HepG2 (cell line): Measurements from ENCODE around the gene FMOD. TPM values are rescaled to one million over a fixed set of nuclear protein-coding genes. Genes with fewer than 3 reads are reported as not detected.

Experiments used
- ATAC-seq: fragments of 200-7000 bp; cut with Tn5 transposase; 3 replicates; pipeline ENCODE4 v1.9.1; 2020; ENCODE audit warnings: mild to moderate bottlenecking, moderate library complexity
- BruUV-seq: library from RNA; stranded (reverse); fragments of 400-500 nt; replicated peaks from 2 replicates; lab custom pipeline; 2021; lab: Mats Ljungman, UMichigan
- CTCF ChIA-PET: fragments of 300-600 bp; formaldehyde crosslinking; extraction: SDS; loops from one replicate; lab custom pipeline; 2021; ENCODE audit warnings: low total read pairs, inconsistent platforms, low intra/inter-chr PET ratio; lab: Yijun Ruan, JAX
- POLR2A ChIA-PET: fragments of 350-600 bp; sonication (Branson Sonifier 250); formaldehyde crosslinking; loops from one replicate; lab custom pipeline; 2020; ENCODE audit warnings: antibody characterized with exemption, inconsistent platforms; lab: Yijun Ruan, JAX
- DNase-seq: peaks from one replicate; pipeline ENCODE4 v3.0.0-alpha.2; 2015; ENCODE audit warnings: low spot score
- FAIRE-seq: peaks from 3 replicates; lab custom pipeline; 2011; peaks lifted over from hg19 to GRCh38; lab: Jason Lieb, UNC
- H2AFZ ChIP-seq: one replicate; pipeline ENCODE4 v1.6.1; 2011; ENCODE audit warnings: low read length, inconsistent platforms
- H3K27ac ChIP-seq: fragments of 300-600 bp; 3 replicates; pipeline ENCODE4 v1.8.0; 2011; ENCODE audit warnings: mixed run types, mild to moderate bottlenecking, mixed read lengths, low read length, inconsistent platforms; ENCODE audit not compliant: insufficient read depth; ENCODE audit errors: extremely low read length
- H3K27me3 ChIP-seq, 2 experiments: fragments of 200-600 bp in 1 of 2; 2 replicates in 1 of 2; 3 replicates in 1 of 2; pipeline versions ENCODE4 v1.6.0 to v1.8.0; 2011; ENCODE audit warnings: low read length in 2 of 2, mild to moderate bottlenecking in 2 of 2, moderate library complexity in 2 of 2, inconsistent platforms in 1 of 2; ENCODE audit not compliant: insufficient read depth in 2 of 2, control insufficient read depth in 1 of 2
- H3K36me3 ChIP-seq, 2 experiments: fragments of 200-600 bp in 1 of 2; replicated peaks in 1 of 2; 2 replicates in 1 of 2; 3 replicates in 1 of 2; pipeline versions ENCODE4 v1.5.1 to v1.8.0; 2011; ENCODE audit warnings: low read length in 2 of 2, inconsistent platforms in 1 of 2; ENCODE audit not compliant: insufficient read depth in 2 of 2, control insufficient read depth in 1 of 2
- H3K4me1 ChIP-seq: 2 replicates; pipeline ENCODE4 v1.5.1; 2012; ENCODE audit warnings: low read length, inconsistent platforms; ENCODE audit not compliant: insufficient read depth
- H3K4me2 ChIP-seq: 2 replicates; pipeline ENCODE4 v1.6.0; 2011; ENCODE audit warnings: low read depth, low read length, inconsistent platforms
- H3K4me3 ChIP-seq, 3 experiments: fragments of 200-600 bp in 1 of 3; sonication (generic), shearing (Covaris generic) in 1 of 3; replicated peaks in 1 of 3; 2 replicates each; pipeline ENCODE4 v1.5.1; 2011 to 2016; ENCODE audit warnings: low read length in 3 of 3, inconsistent platforms in 2 of 3, low read depth in 2 of 3, mild to moderate bottlenecking in 2 of 3, control low read depth in 1 of 3, mixed read lengths in 1 of 3; ENCODE audit not compliant: insufficient read depth in 1 of 3
- H3K79me2 ChIP-seq: one replicate; pipeline ENCODE4 v1.6.1; 2011; ENCODE audit warnings: low read length, inconsistent platforms; ENCODE audit not compliant: insufficient read depth
- H3K9ac ChIP-seq: 2 replicates; pipeline ENCODE4 v1.6.0; 2011; ENCODE audit warnings: mild to moderate bottlenecking, low read depth, low read length, inconsistent platforms; ENCODE audit not compliant: insufficient read depth
- H3K9me3 ChIP-seq: 2 replicates; pipeline ENCODE4 v1.5.1; 2012; ENCODE audit warnings: mild to moderate bottlenecking, low read length
- H4K20me1 ChIP-seq: 2 replicates; pipeline ENCODE4 v1.6.0; 2011; ENCODE audit warnings: inconsistent platforms, mild to moderate bottlenecking, low read length, moderate library complexity; ENCODE audit not compliant: insufficient read depth
- FOXP1 ChIP-seq, 2 experiments: fragments of 450-650 bp in 1 of 2; IDR thresholded peaks; 2 replicates each; pipeline ENCODE4 v1.6.1; 2017 to 2018; ENCODE audit warnings: antibody characterized with exemption in 1 of 2
- HDAC2 ChIP-seq: sonication (generic); formaldehyde crosslinking; IDR thresholded peaks from 2 replicates; pipeline ENCODE4 v1.4.0; 2020; ENCODE audit warnings: missing genetic modification reagents
- IKZF5 ChIP-seq: IDR thresholded peaks from 2 replicates; pipeline ENCODE4 v1.6.1; 2018; ENCODE audit warnings: missing genetic modification reagents, mild to moderate bottlenecking, missing compliant biosample characterization
- MAZ ChIP-seq, 2 experiments: sonication (generic) in 1 of 2; formaldehyde crosslinking in 1 of 2; IDR thresholded peaks; 2 replicates each; pipeline versions ENCODE4 v1.5.0 to v1.6.1; 2012 to 2020; ENCODE audit warnings: low read depth in 2 of 2, mild to moderate bottlenecking in 2 of 2, borderline replicate concordance in 1 of 2, improper control_type of control experiment in 1 of 2, low read length in 1 of 2, missing genetic modification reagents in 1 of 2, moderate library complexity in 1 of 2
- ZFX ChIP-seq: sonication (generic); formaldehyde crosslinking; IDR thresholded peaks from 2 replicates; pipeline ENCODE4 v1.4.0; 2020; ENCODE audit warnings: mild to moderate bottlenecking, low read depth, missing genetic modification reagents, moderate library complexity
- ZGPAT ChIP-seq: IDR thresholded peaks from 2 replicates; pipeline ENCODE4 v1.6.1; 2016; ENCODE audit warnings: mild to moderate bottlenecking
- ZNF263 ChIP-seq: sonication (generic); formaldehyde crosslinking; IDR thresholded peaks from 2 replicates; pipeline ENCODE4 v1.4.0; 2020; ENCODE audit warnings: missing genetic modification reagents
- ZNF546 ChIP-seq: sonication (generic); formaldehyde crosslinking; conservative IDR thresholded peaks from 2 replicates; pipeline ENCODE4 v1.8.1; 2023; ENCODE audit warnings: mild to moderate bottlenecking, missing genetic modification reagents
- ZNF616 ChIP-seq: sonication (generic); formaldehyde crosslinking; IDR thresholded peaks from 2 replicates; pipeline ENCODE4 v1.5.0; 2020; ENCODE audit warnings: low read depth, mild to moderate bottlenecking, missing genetic modification reagents
- WGBS: methylation state at CpG from one replicate; pipeline ENCODE4 v1.1.6; 2017; ENCODE audit warnings: low lambda C conversion rate; 5-methylcytosine and 5-hydroxymethylcytosine counted together
- in situ Hi-C: cut with HindIII; loops from 2 replicates; pipeline ENCODE4 v1.10.0; 2017; ENCODE audit warnings: low pct_unique_long_range_greater_than_20kb; ENCODE audit not compliant: extremely low pct_ligation_motif_present
- intact Hi-C: fragments of 100-400 bp; cut with micrococcal nuclease; formaldehyde crosslinking; loops from one replicate; pipeline ENCODE4 v1.10.0; 2022; ENCODE audit not compliant: unreplicated experiment
- polyA plus RNA-seq, 8 experiments: library from polyadenylated mRNA; depleted of rRNA in 3 of 8; stranded (reverse) in 7 of 8; unstranded in 1 of 8; fragments of >200 nt; fragmentation: Illumina TruSeq in 4 of 8; extraction: Trizol in 4 of 8; gene quantifications; 2 replicates each; pipeline versions ENCODE4 v1.2.1 to v1.2.3, GENCODE V29; 2011 to 2016; ENCODE audit warnings: low read depth in 4 of 8, missing spikeins in 1 of 8, mixed read lengths in 1 of 8; ENCODE audit not compliant: insufficient read depth in 1 of 8
- total RNA-seq, 5 experiments: library from RNA; depleted of rRNA; stranded (reverse); fragments of >200 nt; fragmentation: Illumina TruSeq; extraction: Trizol; gene quantifications; 2 replicates each; pipeline ENCODE4 v1.2.3, GENCODE V29; 2016; ENCODE audit warnings: low read depth in 1 of 5
- TF ChIP-seq, protein P1 (sequence below): sonication (generic); formaldehyde crosslinking; IDR thresholded peaks from 2 replicates; pipeline ENCODE4 v1.4.0; 2020; ENCODE audit warnings: mild to moderate bottlenecking, low read depth, missing genetic modification reagents
- TF ChIP-seq, protein P2 (sequence below): sonication (generic); formaldehyde crosslinking; IDR thresholded peaks from 2 replicates; pipeline ENCODE4 v1.5.0; 2020; ENCODE audit warnings: missing genetic modification reagents
- TF ChIP-seq, protein P3 (sequence below): sonication (generic); formaldehyde crosslinking; IDR thresholded peaks from 2 replicates; pipeline ENCODE4 v1.4.0; 2020; ENCODE audit warnings: missing genetic modification reagents; ENCODE audit errors: not compliant biosample characterization

FMOD gene
- total and polyA plus RNA-seq, 2 of the 13 experiments (the other 11 are each of a cell fraction or from before 2014, with no cell fraction given): 0.08 TPM; not detected in 1

DNA sequence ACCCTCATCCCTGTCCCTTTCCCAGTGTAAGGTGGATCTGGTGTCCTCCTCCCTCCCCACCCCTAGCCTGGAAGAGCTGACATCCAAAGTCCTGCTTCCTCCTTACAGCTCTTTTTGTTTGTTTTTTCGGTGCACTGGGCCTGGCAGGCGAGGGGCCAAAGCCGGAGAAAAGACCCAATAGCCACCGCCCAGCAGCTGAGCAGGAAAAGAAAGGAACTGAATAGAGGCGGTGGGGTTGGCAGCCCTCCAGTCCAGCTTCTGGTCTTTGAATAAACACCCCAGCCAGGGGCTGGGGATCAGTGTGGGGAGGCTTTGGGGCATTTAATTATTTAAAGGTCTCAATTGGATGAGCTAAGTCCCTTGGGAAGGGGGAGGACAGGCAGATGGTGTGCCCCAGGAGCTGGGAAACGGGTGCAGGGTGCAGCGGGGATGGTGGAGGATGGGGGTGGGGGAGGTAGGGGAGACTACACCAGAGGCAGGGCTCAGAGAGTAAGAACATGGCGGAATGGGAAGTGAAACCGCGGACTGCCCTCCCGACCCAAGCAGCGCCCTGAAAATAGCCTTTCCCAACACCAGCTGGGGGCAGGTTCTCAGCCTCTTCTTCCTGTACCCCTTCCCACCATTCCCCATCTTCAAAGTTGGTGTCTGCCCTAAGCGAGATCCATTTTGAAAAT lies 25.4 kb downstream of the FMOD start (continued):
- TF ChIP-seq ZFX (CRISPR knock-in tag): 0 out of 2 replicates have a peak, but pooled peaks have one; percentile 17
- TF ChIP-seq ZGPAT: no peak
- TF ChIP-seq ZNF263 (CRISPR knock-in tag): peak; percentile 72

DNA sequence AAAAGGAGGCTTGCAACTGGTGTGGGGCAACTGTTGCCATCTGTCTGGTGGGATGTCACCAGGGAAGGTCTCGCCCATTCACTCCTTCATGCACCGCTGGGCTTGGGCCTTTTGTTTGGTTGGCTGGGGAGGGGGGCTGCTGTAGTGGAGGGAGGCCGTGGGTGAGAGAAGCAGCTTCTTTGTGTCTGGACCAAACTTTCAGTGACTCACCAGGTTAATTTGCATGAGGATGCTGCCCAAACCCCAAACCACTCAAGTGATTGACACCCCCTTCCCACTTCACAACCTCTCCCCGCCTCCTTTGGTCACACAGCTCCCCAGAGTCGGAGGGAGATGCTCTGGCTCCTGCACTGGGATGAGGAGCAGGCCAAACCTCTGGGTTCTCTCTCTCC lies 25.9 kb downstream of the FMOD start:
- Histone ChIP-seq H3K4me2 (peak overlapping the region; percentile 61), H2AFZ (no peak overlapping the region), H3K27me3 (peaks cover 5 to 23% of the 10 kb centered on the region in 2 experiments; a peak in 1 of 5 replicates), H3K4me3 (no peak overlapping the region), H3K36me3 (no peaks in the 10 kb centered on the region), H3K9me3 (no peaks in the 10 kb centered on the region), H3K4me1 (peaks cover 45% of the 10 kb centered on the region), H3K27ac (no peak overlapping the region), H4K20me1 (no peaks in the 10 kb centered on the region; the same call in 1 of the 2 replicates), H3K79me2 (no peaks in the 10 kb centered on the region), H3K9ac (no peak overlapping the region)
- in situ Hi-C loops: loop anchor here (5.0 kb wide), 1 partner anchor 53 kb away; no protein-coding TSS in a partner anchor
- FAIRE-seq (no peak), ATAC-seq (no peak), DNase-seq (no peak)
- intact Hi-C loops: no loop called here
- no TSS peak for BruUV-seq
- 8% methylated on average over 4 of the region's 5 CpGs for WGBS
- POLR2A ChIA-PET: interaction anchor here (0.8 to 5.2 kb wide), 2 partner anchors 19 to 34 kb away, joined by 5 to 31 read pairs; partner anchors contain the start of gene BTG2
- CTCF ChIA-PET: no interaction called here
- TF ChIP-seq FOXP1 (IDR thresholded peaks at IDR 0.05) (no peak), FOXP1 (CRISPR knock-in tag; IDR thresholded peaks at IDR 0.05) (no peak), ZNF546 (CRISPR knock-in tag) (no peak), HDAC2 (CRISPR knock-in tag) (no peak), MAZ (IDR thresholded peaks at IDR 0.05; ENCODE audit: borderline replicate concordance, low read depth, low read length) (no peak), MAZ (CRISPR knock-in tag; IDR thresholded peaks at IDR 0.05; ENCODE audit: low read depth) (no peak), IKZF5 (CRISPR knock-in tag) (no peak), ZNF616 (no peak)
- TF ChIP-seq, protein P1, sequence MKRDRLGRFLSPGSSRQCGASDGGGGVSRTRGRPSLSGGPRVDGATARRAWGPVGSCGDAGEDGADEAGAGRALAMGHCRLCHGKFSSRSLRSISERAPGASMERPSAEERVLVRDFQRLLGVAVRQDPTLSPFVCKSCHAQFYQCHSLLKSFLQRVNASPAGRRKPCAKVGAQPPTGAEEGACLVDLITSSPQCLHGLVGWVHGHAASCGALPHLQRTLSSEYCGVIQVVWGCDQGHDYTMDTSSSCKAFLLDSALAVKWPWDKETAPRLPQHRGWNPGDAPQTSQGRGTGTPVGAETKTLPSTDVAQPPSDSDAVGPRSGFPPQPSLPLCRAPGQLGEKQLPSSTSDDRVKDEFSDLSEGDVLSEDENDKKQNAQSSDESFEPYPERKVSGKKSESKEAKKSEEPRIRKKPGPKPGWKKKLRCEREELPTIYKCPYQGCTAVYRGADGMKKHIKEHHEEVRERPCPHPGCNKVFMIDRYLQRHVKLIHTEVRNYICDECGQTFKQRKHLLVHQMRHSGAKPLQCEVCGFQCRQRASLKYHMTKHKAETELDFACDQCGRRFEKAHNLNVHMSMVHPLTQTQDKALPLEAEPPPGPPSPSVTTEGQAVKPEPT (CRISPR knock-in tag): no peak
- TF ChIP-seq, protein P2, sequence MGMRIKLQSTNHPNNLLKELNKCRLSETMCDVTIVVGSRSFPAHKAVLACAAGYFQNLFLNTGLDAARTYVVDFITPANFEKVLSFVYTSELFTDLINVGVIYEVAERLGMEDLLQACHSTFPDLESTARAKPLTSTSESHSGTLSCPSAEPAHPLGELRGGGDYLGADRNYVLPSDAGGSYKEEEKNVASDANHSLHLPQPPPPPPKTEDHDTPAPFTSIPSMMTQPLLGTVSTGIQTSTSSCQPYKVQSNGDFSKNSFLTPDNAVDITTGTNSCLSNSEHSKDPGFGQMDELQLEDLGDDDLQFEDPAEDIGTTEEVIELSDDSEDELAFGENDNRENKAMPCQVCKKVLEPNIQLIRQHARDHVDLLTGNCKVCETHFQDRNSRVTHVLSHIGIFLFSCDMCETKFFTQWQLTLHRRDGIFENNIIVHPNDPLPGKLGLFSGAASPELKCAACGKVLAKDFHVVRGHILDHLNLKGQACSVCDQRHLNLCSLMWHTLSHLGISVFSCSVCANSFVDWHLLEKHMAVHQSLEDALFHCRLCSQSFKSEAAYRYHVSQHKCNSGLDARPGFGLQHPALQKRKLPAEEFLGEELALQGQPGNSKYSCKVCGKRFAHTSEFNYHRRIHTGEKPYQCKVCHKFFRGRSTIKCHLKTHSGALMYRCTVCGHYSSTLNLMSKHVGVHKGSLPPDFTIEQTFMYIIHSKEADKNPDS (CRISPR knock-in tag): no peak
- TF ChIP-seq, protein P3, sequence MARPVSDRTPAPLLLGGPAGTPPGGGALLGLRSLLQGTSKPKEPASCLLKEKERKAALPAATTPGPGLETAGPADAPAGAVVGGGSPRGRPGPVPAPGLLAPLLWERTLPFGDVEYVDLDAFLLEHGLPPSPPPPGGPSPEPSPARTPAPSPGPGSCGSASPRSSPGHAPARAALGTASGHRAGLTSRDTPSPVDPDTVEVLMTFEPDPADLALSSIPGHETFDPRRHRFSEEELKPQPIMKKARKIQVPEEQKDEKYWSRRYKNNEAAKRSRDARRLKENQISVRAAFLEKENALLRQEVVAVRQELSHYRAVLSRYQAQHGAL (CRISPR knock-in tag): no peak
